ENCODE results near the gene NDFIP2.

The NDFIP2 gene, protein sequence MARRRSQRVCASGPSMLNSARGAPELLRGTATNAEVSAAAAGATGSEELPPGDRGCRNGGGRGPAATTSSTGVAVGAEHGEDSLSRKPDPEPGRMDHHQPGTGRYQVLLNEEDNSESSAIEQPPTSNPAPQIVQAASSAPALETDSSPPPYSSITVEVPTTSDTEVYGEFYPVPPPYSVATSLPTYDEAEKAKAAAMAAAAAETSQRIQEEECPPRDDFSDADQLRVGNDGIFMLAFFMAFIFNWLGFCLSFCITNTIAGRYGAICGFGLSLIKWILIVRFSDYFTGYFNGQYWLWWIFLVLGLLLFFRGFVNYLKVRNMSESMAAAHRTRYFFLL

DNA sequence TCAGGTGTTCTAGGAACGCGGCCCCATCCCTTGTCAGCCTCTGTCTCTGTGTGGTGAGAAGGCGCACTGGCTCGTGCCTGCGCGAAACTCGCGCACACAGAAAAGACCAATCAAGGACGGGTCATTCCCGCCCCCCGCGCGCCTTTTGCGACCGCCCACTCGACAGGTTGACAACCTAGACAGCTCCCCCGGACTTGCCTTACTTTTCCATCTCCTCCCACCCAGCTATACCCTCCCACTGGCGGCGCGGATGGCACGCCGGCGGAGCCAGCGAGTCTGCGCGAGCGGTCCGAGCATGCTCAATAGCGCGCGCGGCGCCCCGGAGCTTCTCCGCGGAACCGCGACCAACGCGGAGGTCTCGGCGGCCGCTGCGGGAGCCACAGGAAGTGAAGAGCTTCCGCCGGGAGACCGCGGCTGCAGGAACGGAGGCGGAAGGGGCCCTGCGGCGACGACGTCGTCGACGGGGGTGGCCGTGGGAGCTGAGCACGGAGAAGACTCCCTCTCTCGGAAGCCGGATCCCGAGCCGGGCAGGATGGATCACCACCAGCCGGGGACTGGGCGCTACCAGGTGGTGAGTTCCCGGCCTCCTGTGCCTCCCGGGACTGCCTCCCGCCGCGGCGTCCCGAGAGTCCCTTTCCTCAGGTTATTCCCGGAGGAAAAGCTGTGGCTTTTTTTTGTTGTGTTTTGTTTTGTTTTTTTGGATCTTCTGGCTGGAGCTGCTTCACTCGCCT is at the start of gene NDFIP2:
Gene NDFIP2 (plus strand): TSS at position 202 of the 731 bp plus-strand sequence. CDS start 49 bp downstream, at position 251.
- peak; percentile 82 to 91 for DNase-seq (ENCODE audit: low read depth in 2 of 2)

GRCh38 chr13:79432086-79432485 is 48.9 kb upstream of the NDFIP2 start:
- no peak for DNase-seq (ENCODE audit: low read depth in 2 of 2)

DNA sequence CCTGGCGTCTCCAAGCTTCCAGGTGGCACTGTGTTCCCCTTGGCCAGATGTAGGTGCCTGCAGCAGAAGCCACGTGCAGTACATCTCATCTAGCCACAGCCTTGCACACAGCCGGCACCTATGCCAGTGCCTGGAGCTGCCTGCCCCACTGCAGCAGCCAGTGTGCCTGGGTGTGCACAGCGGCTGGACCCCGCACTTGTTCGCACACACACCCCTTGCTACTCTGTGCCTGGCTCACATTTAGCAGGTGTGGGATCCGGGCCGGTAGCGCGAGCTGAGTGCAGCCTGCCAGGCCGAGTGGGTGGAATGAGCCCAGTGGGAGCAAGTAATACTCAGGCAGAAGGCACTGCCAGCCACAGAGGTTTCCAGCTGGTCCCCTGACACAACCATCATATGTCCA is 48.0 kb upstream of the NDFIP2 start:
- no peak for DNase-seq (ENCODE audit: low read depth in 2 of 2)

DNA sequence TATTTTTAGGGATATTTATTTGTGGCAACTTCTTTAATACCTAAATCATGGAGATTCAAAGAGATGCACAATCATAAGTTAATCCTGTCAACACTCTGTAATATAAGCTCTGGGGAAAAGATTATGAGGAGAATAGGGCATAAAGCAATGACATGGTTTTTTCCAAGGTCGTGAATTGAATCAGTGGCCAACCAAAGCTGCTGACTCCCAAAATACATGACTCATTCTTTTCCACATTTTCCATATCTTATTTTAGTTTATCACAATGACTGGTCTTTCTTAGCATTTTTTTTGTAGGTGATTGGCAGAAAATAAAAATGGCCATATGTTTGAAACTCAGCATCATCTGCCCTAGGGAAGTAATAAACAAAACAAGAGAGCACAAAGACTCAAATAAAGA is 46.4 kb upstream of the NDFIP2 start:
- DNase-seq (ENCODE audit: low read depth in 2 of 2): no peak

DNA sequence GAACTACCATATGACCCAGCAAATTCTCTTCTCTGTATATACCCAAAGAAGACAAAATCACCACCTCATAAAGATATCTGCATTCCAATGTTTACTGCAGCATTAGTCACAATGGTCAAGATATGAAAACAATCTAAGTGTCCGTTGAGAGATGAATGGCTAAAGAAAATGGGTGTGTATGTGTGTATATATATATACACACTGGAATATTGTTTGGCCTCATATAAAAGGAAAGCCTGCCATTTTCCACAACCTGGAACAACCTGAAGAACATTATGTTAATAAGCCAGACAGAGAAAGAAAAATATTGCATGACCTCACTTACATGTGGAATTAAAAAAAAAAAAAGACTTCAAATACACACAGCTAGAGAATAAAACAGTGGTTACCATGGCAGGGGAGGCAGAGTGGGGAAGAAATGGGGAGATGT is 45.4 kb upstream of the NDFIP2 start:
- no peak for DNase-seq (ENCODE audit: low read depth in 2 of 2)

GRCh38 chr13:79439275-79439674 is 41.7 kb upstream of the NDFIP2 start:
- DNase-seq (ENCODE audit: low read depth in 2 of 2): no peak

DNA sequence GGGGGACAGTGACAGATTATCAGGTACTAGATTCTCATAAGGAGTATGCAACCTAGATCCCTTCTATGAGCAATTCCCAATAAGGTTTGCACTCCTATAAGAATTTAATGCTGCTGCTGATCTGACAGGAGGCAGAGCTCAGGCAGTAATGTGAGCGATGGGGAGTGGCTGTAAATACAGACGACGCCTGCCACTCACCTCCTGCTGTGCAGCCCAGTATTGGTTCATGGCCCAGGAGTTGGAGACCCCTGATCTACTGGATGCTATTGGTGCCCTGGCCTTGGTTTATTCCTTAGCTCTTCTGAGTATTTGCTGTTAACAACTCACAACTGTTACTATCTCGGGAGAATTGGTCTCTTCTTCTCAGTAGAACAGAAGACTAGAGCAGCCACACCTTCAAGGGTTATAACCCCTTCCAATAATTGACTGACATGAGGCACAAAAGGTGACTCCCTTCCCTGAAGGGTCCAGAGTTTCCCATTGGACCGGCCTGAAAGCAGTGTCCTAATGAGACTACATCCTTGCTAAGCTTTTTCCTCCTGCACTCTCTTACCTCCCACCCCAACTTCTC is 39.9 kb upstream of the NDFIP2 start:
- DNase-seq (ENCODE audit: low read depth in 2 of 2): no peak

GRCh38 chr13:79442221-79442620 is 38.7 kb upstream of the NDFIP2 start:
- DNase-seq (ENCODE audit: low read depth in 2 of 2): no peak

DNA sequence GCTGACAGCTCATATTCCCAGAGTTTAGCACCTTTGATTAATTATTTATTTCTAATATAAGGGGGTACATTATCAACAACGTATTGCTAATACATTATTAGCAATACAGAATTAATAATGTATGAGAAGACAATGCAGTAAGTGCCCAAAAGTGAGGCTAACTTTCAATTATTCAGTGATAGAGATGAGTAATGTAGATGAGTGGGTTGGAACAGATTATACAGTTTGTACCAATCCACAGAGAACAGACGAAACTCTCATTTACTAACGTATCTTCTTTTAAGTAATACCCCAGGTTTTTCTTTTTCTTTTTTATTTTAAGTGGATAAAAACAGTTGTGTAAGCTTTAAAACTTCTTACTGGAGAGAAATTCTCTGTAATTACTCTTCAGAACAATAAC is 38.2 kb upstream of the NDFIP2 start:
- DNase-seq (ENCODE audit: low read depth in 2 of 2): no peak

GRCh38 chr13:79445968-79446645 is 34.8 kb upstream of the NDFIP2 start:
- no peak for DNase-seq (ENCODE audit: low read depth in 2 of 2)

GRCh38 chr13:79447141-79447540 is 33.8 kb upstream of the NDFIP2 start:
- no peak for DNase-seq (ENCODE audit: low read depth in 2 of 2)

DNA sequence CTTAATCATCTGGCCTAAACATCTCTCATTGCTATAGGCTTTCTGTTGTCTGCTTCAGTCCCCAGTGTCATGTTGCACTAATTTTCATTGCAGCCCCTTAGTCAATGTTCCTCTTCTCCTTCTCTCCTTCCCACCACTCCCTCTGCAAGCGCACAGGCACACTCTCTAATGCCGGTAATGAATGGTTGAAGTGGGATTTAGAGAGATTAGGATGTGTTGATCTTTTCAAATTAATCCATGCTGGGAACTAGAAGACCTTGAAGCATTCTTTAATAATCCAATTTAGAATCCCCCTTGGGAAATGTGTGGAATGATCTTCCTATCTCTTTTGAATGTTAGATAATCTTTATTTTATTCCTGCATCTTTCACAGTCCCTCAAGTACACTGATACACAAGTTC is 33.2 kb upstream of the NDFIP2 start:
- DNase-seq (ENCODE audit: low read depth in 2 of 2): no peak

DNA sequence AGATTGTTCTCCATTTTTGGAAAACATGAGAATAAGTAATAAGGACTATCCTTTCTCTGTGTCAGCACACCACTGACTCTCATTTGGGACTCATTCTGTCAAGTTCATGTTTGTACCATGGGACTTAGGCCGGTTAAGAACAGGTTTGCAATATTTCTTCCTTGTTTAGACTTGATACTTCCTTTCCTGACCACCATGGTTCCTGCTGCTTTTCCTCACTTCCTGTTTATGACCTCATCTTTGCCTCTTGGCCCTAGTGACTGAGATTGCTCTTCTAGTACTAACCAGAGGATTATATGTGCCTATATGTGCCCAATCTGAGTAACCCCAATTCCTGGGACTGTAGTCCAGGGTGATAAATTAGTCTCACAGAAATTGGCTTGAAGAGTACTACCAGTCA is 32.5 kb upstream of the NDFIP2 start:
- no peak for DNase-seq (ENCODE audit: low read depth in 2 of 2)

DNA sequence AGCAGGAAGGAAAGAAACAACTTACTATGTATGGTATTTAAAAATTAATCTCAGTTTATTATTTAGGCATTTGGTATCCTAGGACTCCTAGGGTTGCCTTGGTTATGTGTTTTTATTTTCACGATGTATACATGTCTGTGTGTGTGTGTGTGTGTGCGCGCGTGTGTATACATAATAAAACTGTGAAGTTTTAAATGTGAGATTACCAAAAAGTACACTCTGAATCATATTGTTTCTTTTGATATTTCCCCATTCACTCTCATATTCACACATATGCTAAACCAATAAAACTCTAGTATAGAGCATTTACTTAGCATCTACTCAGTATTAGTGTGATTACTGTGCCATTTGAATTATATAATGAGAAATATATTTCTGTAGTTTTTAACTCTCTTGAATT is 30.8 kb upstream of the NDFIP2 start:
- DNase-seq (ENCODE audit: low read depth in 2 of 2): no peak

GRCh38 chr13:79451500-79451962 is 29.4 kb upstream of the NDFIP2 start:
- peak; percentile 86 to 91 for DNase-seq (ENCODE audit: low read depth in 2 of 2)

DNA sequence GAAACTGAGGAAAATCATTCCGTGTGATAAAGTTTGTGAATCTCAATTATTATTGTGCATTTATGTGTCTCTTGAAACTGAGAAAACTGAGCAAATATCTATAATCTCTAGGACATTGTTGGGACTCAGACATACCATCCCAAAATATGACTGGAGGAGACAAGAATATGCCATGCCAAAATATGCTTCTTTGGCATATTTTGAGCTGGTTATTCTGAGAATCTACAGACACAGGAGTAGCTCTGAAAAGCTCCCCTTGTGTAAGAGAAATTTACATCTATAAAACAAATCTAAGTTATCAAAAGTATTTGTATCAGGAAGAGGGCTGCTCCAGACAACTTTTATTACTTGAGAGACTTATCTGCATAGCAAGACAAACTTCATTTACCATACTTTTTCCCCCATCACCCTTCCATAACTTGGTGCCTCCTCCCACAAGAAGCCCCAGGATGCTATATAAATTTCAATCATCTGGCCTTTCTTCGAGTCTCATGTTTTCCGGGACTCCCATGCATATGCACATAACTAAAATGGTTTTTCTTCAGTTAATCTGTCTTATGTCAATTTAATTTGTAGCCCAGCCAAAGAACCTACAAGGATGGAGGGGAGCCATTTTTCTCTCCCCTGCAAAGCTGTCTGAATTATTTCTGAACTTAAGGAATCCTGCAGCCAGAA is 28.6 kb upstream of the NDFIP2 start:
- DNase-seq (ENCODE audit: low read depth in 2 of 2): no peak

DNA sequence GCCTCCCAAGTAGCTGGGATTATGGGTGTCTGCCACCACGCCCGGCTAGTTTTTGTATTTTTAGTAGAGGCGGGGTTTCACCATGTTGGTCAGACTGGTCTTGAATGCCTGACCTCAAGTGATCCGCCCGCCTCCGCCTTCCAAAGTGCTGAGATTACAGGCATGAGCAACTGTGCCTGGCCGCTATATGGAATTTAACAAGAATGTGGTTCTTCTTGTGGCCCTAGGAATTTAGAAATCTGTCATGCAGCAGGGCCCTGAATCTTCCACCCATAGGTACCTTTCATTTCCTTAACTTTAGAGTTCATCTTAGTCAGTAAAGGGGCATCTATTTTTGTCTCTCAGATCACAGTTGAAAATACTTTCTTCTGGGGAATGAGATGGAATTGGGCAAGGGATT is 25.6 kb upstream of the NDFIP2 start:
- DNase-seq (ENCODE audit: low read depth in 2 of 2): no peak

DNA sequence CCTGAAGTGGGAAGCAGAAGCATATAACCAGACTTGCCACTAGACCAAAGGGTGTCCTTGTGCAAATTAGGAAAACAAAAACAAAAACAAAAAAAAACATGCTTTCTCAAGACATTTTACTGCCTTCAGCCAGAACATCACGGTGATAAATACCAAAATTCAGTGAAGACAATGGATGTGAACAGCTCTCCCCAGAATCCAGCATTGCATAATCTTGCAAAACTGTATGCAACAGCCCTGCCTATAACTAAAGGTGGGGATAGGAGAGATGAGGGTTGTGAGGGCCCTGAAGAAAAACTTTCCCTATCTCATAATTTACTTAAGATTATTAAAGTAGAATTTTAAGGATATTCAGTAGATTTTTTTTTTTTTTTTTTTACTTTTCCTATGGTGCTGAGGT is 24.9 kb upstream of the NDFIP2 start:
- no peak for DNase-seq (ENCODE audit: low read depth in 2 of 2)

DNA sequence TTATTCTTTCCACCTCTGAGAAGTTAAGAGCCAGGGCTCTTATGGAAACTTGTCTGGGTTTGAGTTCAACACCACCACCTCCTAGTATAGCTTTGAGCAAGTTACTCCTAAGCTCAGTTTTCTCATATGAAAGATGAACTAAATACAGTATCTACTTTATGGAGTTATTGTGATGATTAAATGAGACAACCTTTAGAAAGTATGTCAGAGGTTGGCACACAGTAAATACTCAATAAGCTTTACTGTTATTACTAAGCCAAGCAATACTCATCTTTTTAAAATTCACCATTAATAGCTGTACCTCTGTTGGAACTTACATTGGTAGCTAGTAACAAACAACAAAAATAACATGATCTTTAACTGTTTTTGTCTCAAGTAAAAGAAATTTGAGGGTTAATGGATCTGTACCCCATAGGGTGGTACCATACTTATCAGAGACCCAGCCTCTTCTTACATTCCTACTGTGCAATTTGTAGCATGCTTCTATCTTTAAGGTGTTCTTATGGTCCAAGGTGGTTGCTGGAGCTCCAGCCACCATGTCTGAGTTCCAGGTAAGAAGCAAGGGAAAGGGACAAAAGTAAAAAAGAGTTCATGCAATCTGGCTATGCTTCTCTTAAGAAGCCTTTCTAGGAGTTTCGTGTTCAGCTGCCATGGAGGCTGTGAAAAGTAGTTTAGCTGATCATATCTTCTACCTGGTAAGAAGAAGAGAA is 24.1 kb upstream of the NDFIP2 start:
- DNase-seq (ENCODE audit: low read depth in 2 of 2): no peak

GRCh38 chr13:79457390-79457789 is 23.6 kb upstream of the NDFIP2 start:
- DNase-seq (ENCODE audit: low read depth in 2 of 2): no peak

GRCh38 chr13:79457948-79458347 is 23.0 kb upstream of the NDFIP2 start:
- DNase-seq (ENCODE audit: low read depth in 2 of 2): no peak

All from stimulated activated CD4-positive, alpha-beta T cell treated with anti-CD3 and anti-CD28 coated beads, Interleukin-12 subunit alpha, Interleukin-12 subunit beta, amount 100 ng/mL, for 24 hours (primary cell).